Mesenchymal stem cell (in vitro differentiated cells and primary cell): ENCODE results near the gene RAB1B.

ENCODE experiments used
- DNase-seq: peaks from one replicate; pipeline ENCODE4 v3.0.0-alpha.2; 2013
- H2AFZ ChIP-seq: one replicate; pipeline ENCODE4 v1.6.1; 2013; ENCODE audit warnings: low read depth, mild to moderate bottlenecking, control low read depth, inconsistent platforms, low read length, moderate library complexity
- H2AK5ac ChIP-seq: 2 replicates; pipeline ENCODE4 v1.6.1; 2013; ENCODE audit warnings: low read length, moderate library complexity, mild to moderate bottlenecking, inconsistent platforms; ENCODE audit not compliant: severe bottlenecking
- H2BK120ac ChIP-seq: one replicate; pipeline ENCODE4 v1.6.1; 2013; ENCODE audit warnings: low read depth, mild to moderate bottlenecking, inconsistent platforms, low read length, moderate library complexity
- H2BK12ac ChIP-seq, 2 experiments: one replicate each; pipeline ENCODE4 v1.6.1; 2013; ENCODE audit warnings: inconsistent platforms in 2 of 2, low read length in 2 of 2, mild to moderate bottlenecking in 2 of 2, moderate library complexity in 2 of 2, control low read depth in 1 of 2
- H2BK15ac ChIP-seq: one replicate; pipeline ENCODE4 v1.6.1; 2013; ENCODE audit warnings: mild to moderate bottlenecking, low read depth, inconsistent platforms; ENCODE audit not compliant: poor library complexity, severe bottlenecking
- H2BK5ac ChIP-seq: 2 replicates; pipeline ENCODE4 v1.6.1; 2013; ENCODE audit warnings: low read depth, mild to moderate bottlenecking, low read length, control low read depth, inconsistent platforms; ENCODE audit not compliant: poor library complexity, severe bottlenecking
- H3K14ac ChIP-seq, 2 experiments: one replicate each; pipeline ENCODE4 v1.6.1; 2013; ENCODE audit warnings: inconsistent platforms in 2 of 2, low read length in 2 of 2, control low read depth in 1 of 2, mild to moderate bottlenecking in 1 of 2, moderate library complexity in 1 of 2
- H3K18ac ChIP-seq, 2 experiments: one replicate each; pipeline ENCODE4 v1.6.1; 2013; ENCODE audit warnings: inconsistent platforms in 2 of 2, low read length in 2 of 2, control low read depth in 1 of 2, low read depth in 1 of 2, mild to moderate bottlenecking in 1 of 2
- H3K23ac ChIP-seq, 2 experiments: one replicate each; pipeline ENCODE4 v1.6.1; 2013; ENCODE audit warnings: inconsistent platforms in 2 of 2, low read length in 2 of 2, mild to moderate bottlenecking in 2 of 2, moderate library complexity in 2 of 2, control low read depth in 1 of 2
- H3K27ac ChIP-seq: 2 replicates; pipeline ENCODE4 v1.5.1; 2013; ENCODE audit warnings: mild to moderate bottlenecking, moderate library complexity, low read length, control low read depth, inconsistent platforms; ENCODE audit not compliant: poor library complexity, severe bottlenecking
- H3K27me3 ChIP-seq, 2 experiments: 2 replicates each; pipeline versions ENCODE4 v1.6.1 to v1.7.0; 2013; ENCODE audit warnings: low read length in 2 of 2, mild to moderate bottlenecking in 2 of 2, moderate library complexity in 2 of 2, control low read depth in 1 of 2, inconsistent platforms in 1 of 2; ENCODE audit not compliant: control insufficient read depth in 1 of 2, insufficient read depth in 1 of 2
- H3K36me3 ChIP-seq, 2 experiments: 2 replicates each; pipeline versions ENCODE4 v1.6.1 to v1.7.0; 2013; ENCODE audit warnings: low read length in 2 of 2, control low read depth in 1 of 2, inconsistent platforms in 1 of 2, low read depth in 1 of 2, mild to moderate bottlenecking in 1 of 2; ENCODE audit not compliant: insufficient read depth in 2 of 2, control insufficient read depth in 1 of 2
- H3K4ac ChIP-seq, 2 experiments: one replicate each; pipeline ENCODE4 v1.6.1; 2013; ENCODE audit warnings: inconsistent platforms in 2 of 2, low read length in 2 of 2, mild to moderate bottlenecking in 2 of 2, moderate library complexity in 2 of 2, control low read depth in 1 of 2, low read depth in 1 of 2
- H3K4me1 ChIP-seq: 2 replicates; pipeline ENCODE4 v1.6.1; 2013; ENCODE audit warnings: low read depth, low read length, control low read depth; ENCODE audit not compliant: control insufficient read depth, insufficient read depth
- H3K4me2 ChIP-seq: 2 replicates; pipeline ENCODE4 v1.6.1; 2013; ENCODE audit warnings: low read length, mild to moderate bottlenecking, inconsistent platforms; ENCODE audit not compliant: poor library complexity, severe bottlenecking
- H3K4me3 ChIP-seq, 2 experiments: 2 replicates each; pipeline versions ENCODE4 v1.5.1 to v1.7.0; 2013; ENCODE audit warnings: low read length in 2 of 2, mild to moderate bottlenecking in 2 of 2, control low read depth in 1 of 2, low read depth in 1 of 2; ENCODE audit not compliant: insufficient read depth in 1 of 2
- H3K79me1 ChIP-seq: replicated peaks from 2 replicates; pipeline ENCODE4 v1.6.1; 2013; ENCODE audit warnings: mild to moderate bottlenecking, control low read depth, low read length, inconsistent platforms; ENCODE audit not compliant: poor library complexity, severe bottlenecking
- H3K9ac ChIP-seq: 2 replicates; pipeline ENCODE4 v1.7.0; 2013; ENCODE audit warnings: mild to moderate bottlenecking, low read length, moderate library complexity
- H3K9me3 ChIP-seq: 2 replicates; pipeline ENCODE4 v1.7.0; 2013; ENCODE audit warnings: mild to moderate bottlenecking, low read length; ENCODE audit not compliant: control insufficient read depth
- H4K8ac ChIP-seq: one replicate; pipeline ENCODE4 v1.6.1; 2013; ENCODE audit warnings: inconsistent platforms, mild to moderate bottlenecking, low read length, moderate library complexity
- H4K91ac ChIP-seq: one replicate; pipeline ENCODE4 v1.6.1; 2013; ENCODE audit warnings: mild to moderate bottlenecking, low read length, inconsistent platforms
- WGBS: methylation state at CpG from one replicate; pipeline ENCODE4 v1.1.7; 2013; ENCODE audit warnings: mixed read lengths; 5-methylcytosine and 5-hydroxymethylcytosine counted together

RAB1B gene

GRCh38 chr11:66221012-66221411 is 47.4 kb upstream of the RAB1B start:
- Histone ChIP-seq H3K9me3 (no peaks in the 10 kb centered on the region), H4K91ac (no peak overlapping the region), H2BK15ac (no peak overlapping the region), H3K4me1 (peaks cover 8% of the 10 kb centered on the region), H3K4me3 (no peak overlapping the region), H4K8ac (no peak overlapping the region), H3K27me3 (no peaks in the 10 kb centered on the region), H3K4me2 (no peak overlapping the region), H2AK5ac (no peak overlapping the region), H3K27ac (no peak overlapping the region), H2AFZ (no peak overlapping the region), H2BK5ac (no peak overlapping the region), H3K79me1 (peaks cover 3% of the 10 kb centered on the region), H3K18ac (no peak overlapping the region), H2BK120ac (no peak overlapping the region), H2BK12ac (no peak overlapping the region), H3K14ac (no peak overlapping the region), H3K4ac (no peak overlapping the region), H3K23ac (no peak overlapping the region), H3K9ac (no peak overlapping the region), H3K36me3 (peaks cover 64 to 67% of the 10 kb centered on the region in 2 experiments)
- DNase-seq: no peak
- WGBS: 98% methylated on average over 13 of the region's 13 CpGs

- Histone ChIP-seq H2AFZ (no peak overlapping the region), H3K27me3 (no peaks in the 10 kb centered on the region), H4K91ac (no peak overlapping the region), H4K8ac (no peak overlapping the region), H3K79me1 (peaks cover 3% of the 10 kb centered on the region), H3K27ac (no peak overlapping the region), H3K4ac (no peak overlapping the region), H3K23ac (no peak overlapping the region), H2BK120ac (no peak overlapping the region), H2BK5ac (no peak overlapping the region), H3K36me3 (peaks cover 56 to 63% of the 10 kb centered on the region in 2 experiments), H3K4me3 (no peak overlapping the region), H3K9me3 (no peaks in the 10 kb centered on the region), H2BK15ac (no peak overlapping the region), H2BK12ac (no peak overlapping the region), H3K18ac (no peak overlapping the region), H3K4me1 (peaks cover 10% of the 10 kb centered on the region), H3K9ac (no peak overlapping the region), H3K4me2 (no peak overlapping the region), H3K14ac (no peak overlapping the region), H2AK5ac (no peak overlapping the region)
- WGBS: 81% methylated on average over 8 of the region's 9 CpGs
- peak; percentile 26 for DNase-seq
Measured at GRCh38 chr11:66221726-66222236, 46.7 kb upstream of the RAB1B start.

GRCh38 chr11:66222358-66223149 is 45.9 kb upstream of the RAB1B start:
- Histone ChIP-seq H3K14ac (no peak overlapping the region), H3K9me3 (no peaks in the 10 kb centered on the region), H2BK5ac (no peak overlapping the region), H4K8ac (no peak overlapping the region), H3K27me3 (no peaks in the 10 kb centered on the region), H4K91ac (no peak overlapping the region), H3K4ac (no peak overlapping the region), H2BK15ac (no peak overlapping the region), H2BK12ac (no peak overlapping the region), H3K79me1 (peaks cover 3% of the 10 kb centered on the region), H3K4me2 (no peak overlapping the region), H2AFZ (no peak overlapping the region), H2BK120ac (no peak overlapping the region), H3K27ac (no peak overlapping the region), H3K36me3 (peaks cover 51 to 57% of the 10 kb centered on the region in 2 experiments), H2AK5ac (no peak overlapping the region), H3K18ac (no peak overlapping the region), H3K4me1 (peaks cover 10% of the 10 kb centered on the region), H3K9ac (no peak overlapping the region), H3K4me3 (no peak overlapping the region), H3K23ac (no peak overlapping the region)
- peak; percentile 91 for DNase-seq
- whole genome bisulfite sequencing: 34% methylated on average over 17 of the region's 21 CpGs

DNA sequence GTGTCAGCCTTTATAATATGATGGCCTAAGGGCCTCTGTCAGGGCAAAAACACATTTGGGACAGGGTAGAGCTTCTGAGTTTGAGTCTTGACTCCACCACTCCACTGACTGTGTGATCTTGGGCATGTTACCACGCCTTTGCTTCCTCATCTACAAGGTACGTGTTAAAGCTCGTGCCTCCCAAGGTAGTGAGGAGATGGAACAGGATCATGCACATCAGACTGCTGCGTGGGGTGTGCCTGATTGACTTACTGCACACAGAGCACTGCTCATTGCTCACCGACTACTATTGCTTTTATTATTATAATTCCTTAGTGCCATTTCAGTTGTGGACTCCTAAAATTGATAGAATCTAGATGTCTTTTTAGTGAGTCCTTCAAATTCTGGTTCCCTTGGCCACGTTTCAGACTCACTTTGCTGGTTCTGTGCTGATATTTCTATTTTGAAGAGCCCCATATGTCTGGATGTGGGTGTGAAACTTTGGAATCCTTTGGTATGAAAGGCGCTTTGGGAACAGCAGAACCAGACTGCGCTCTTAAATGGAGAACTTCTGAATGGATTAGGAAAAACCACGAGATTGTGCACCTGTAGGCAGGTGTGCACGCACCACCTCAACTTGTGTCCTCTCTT is 44.1 kb upstream of the RAB1B start:
- Histone ChIP-seq H3K9ac (no peak overlapping the region), H3K79me1 (peaks cover 3% of the 10 kb centered on the region), H3K9me3 (no peaks in the 10 kb centered on the region), H3K14ac (no peak overlapping the region), H3K27me3 (no peaks in the 10 kb centered on the region), H3K4me2 (no peak overlapping the region), H2BK12ac (no peak overlapping the region), H2AK5ac (no peak overlapping the region), H2AFZ (no peak overlapping the region), H2BK5ac (no peak overlapping the region), H2BK15ac (no peak overlapping the region), H3K4me1 (peaks cover 10% of the 10 kb centered on the region), H3K18ac (no peak overlapping the region), H3K23ac (no peak overlapping the region), H4K8ac (no peak overlapping the region), H4K91ac (no peak overlapping the region), H3K36me3 (peaks cover 49 to 53% of the 10 kb centered on the region in 2 experiments), H2BK120ac (no peak overlapping the region), H3K27ac (no peak overlapping the region), H3K4me3 (no peak overlapping the region), H3K4ac (no peak overlapping the region)
- WGBS: 95% methylated on average over 9 of the region's 10 CpGs
- no peak for DNase-seq
